ENCODE data around the gene SREBF2. TPM values are rescaled to one million over a fixed set of nuclear protein-coding genes. Genes with fewer than 3 reads are reported as not detected.
A peak's percentile ranks its signal among the peaks of the same experiment; 100 is the strongest.
"Not testable (repeated sequence)": the region's sequence is repeated elsewhere in the genome, so short reads cannot be mapped to it uniquely, and the experiment has no call there.

SREBF2 gene
- polyA plus RNA-seq, 3 donors, result 22.2 to 25.1 (median 24.5) TPM

DNA sequence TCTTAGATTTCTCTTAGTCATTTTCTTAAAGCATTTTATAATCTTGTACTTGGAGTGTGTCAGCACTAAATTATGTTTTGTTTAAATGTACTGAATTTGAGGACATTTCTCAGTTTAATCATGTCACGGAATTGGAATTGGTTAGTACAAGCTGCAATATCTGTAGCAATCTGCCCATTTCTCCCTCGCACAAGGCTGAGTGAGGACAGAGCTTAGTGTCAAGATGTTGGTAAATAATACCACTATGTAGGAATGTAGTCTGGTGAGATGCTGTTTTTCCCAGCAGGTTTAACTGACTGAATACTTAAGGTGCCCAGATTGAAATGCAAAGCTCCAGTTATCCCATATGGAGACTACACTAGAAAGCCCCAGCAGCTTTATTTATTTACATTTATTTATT lies 30.6 kb downstream of the SREBF2 start:
- Histone ChIP-seq H3K9ac (ENCODE audit: insufficient read depth, low read length, poor library complexity, severe bottlenecking) (no peak overlapping the region), H2AFZ (ENCODE audit: insufficient read depth, low read depth, low read length, poor library complexity, severe bottlenecking) (no peak overlapping the region), H3K4me1 (ENCODE audit: control insufficient read depth in 1 of 2, insufficient read depth in 2 of 2, low read length in 2 of 2) (peaks cover 3 to 13% of the 10 kb centered on the region in 2 donors), H3K27me3 (ENCODE audit: control insufficient read depth in 2 of 2, insufficient read depth in 2 of 2, low read length in 2 of 2) (no peaks in the 10 kb centered on the region), H3K36me3 (replicated peaks in 1 of 2; ENCODE audit: control insufficient read depth in 1 of 2, insufficient read depth in 2 of 2, low read length in 2 of 2) (peaks cover 12 to 32% of the 10 kb centered on the region in 2 donors), H3K79me2 (ENCODE audit: insufficient read depth, low read length) (peaks cover 69% of the 10 kb centered on the region), H3K27ac (ENCODE audit: low read depth in 1 of 2, low read length in 2 of 2) (no peak overlapping the region), H4K20me1 (ENCODE audit: insufficient read depth, low read length) (peaks cover 86% of the 10 kb centered on the region), H3K9me3 (replicated peaks in 1 of 2; ENCODE audit: control insufficient read depth in 1 of 2, insufficient read depth in 1 of 2, low read length in 2 of 2) (no peaks in the 10 kb centered on the region), H3K4me3 (replicated peaks in 1 of 3; ENCODE audit: low read depth in 2 of 3, low read length in 3 of 3) (no peak overlapping the region), H3K4me2 (replicated peaks; ENCODE audit: extremely low read depth, low read length, poor library complexity, severe bottlenecking) (no peak overlapping the region)
- Mint-ChIP-seq H3K4me1 (peaks cover 10% of the 10 kb centered on the region), H3K27me3 (ENCODE audit: low read depth in 3 of 3) (peaks cover 0 to 2% (median 1%) of the 10 kb centered on the region in 3 donors), H3K27ac (no peak overlapping the region), H3K36me3 (peaks cover 21 to 36% of the 10 kb centered on the region in 2 donors), H3K4me3 (no peak overlapping the region), H3K9me3 (no peaks in the 10 kb centered on the region)
- DNase-seq, result no peak
- TF ChIP-seq, protein P1, sequence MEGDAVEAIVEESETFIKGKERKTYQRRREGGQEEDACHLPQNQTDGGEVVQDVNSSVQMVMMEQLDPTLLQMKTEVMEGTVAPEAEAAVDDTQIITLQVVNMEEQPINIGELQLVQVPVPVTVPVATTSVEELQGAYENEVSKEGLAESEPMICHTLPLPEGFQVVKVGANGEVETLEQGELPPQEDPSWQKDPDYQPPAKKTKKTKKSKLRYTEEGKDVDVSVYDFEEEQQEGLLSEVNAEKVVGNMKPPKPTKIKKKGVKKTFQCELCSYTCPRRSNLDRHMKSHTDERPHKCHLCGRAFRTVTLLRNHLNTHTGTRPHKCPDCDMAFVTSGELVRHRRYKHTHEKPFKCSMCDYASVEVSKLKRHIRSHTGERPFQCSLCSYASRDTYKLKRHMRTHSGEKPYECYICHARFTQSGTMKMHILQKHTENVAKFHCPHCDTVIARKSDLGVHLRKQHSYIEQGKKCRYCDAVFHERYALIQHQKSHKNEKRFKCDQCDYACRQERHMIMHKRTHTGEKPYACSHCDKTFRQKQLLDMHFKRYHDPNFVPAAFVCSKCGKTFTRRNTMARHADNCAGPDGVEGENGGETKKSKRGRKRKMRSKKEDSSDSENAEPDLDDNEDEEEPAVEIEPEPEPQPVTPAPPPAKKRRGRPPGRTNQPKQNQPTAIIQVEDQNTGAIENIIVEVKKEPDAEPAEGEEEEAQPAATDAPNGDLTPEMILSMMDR (IDR thresholded peaks at IDR 0.05), result no peak
- intact Hi-C loops (cut with micrococcal nuclease), result no loop called here
- 100% methylated on average over 1 of the region's 2 CpGs for WGBS (ENCODE audit: insufficient coverage)

- peak overlapping the region in 1 of 7 donors; percentile 18 for H3K27ac Mint-ChIP-seq
- peaks cover 52 to 87% of the 10 kb centered on the region in 2 donors for H3K36me3 Mint-ChIP-seq
- peaks cover 26% of the 10 kb centered on the region for H3K79me2 ChIP-seq (ENCODE audit: insufficient read depth, low read length)
- peaks cover 0 to 2% (median 0%) of the 10 kb centered on the region in 7 donors for H3K9me3 Mint-ChIP-seq
- H3K4me3 ChIP-seq (replicated peaks in 1 of 3; ENCODE audit: low read depth in 2 of 3, low read length in 3 of 3), result no peak overlapping the region
- intact Hi-C loops (cut with micrococcal nuclease), result no loop called here
- no peak overlapping the region for H3K4me2 ChIP-seq (replicated peaks; ENCODE audit: extremely low read depth, low read length, poor library complexity, severe bottlenecking)
- peaks cover 0 to 3% (median 0%) of the 10 kb centered on the region in 3 donors for H3K27me3 Mint-ChIP-seq (ENCODE audit: low read depth in 3 of 3)
- H2AFZ ChIP-seq (ENCODE audit: insufficient read depth, low read depth, low read length, poor library complexity, severe bottlenecking), result no peak overlapping the region
- no peaks in the 10 kb centered on the region for H3K4me1 ChIP-seq (ENCODE audit: control insufficient read depth in 1 of 2, insufficient read depth in 2 of 2, low read length in 2 of 2)
- no peak for DNase-seq
- no peak overlapping the region for H3K27ac ChIP-seq (ENCODE audit: low read depth in 1 of 2, low read length in 2 of 2)
- H3K9me3 ChIP-seq (replicated peaks in 1 of 2; ENCODE audit: control insufficient read depth in 1 of 2, insufficient read depth in 1 of 2, low read length in 2 of 2), result no peaks in the 10 kb centered on the region
- H3K36me3 ChIP-seq (replicated peaks in 1 of 2; ENCODE audit: control insufficient read depth in 1 of 2, insufficient read depth in 2 of 2, low read length in 2 of 2), result peaks cover 52 to 82% of the 10 kb centered on the region in 2 donors
- TF ChIP-seq, protein P1 (IDR thresholded peaks at IDR 0.05), result no peak
- H3K9ac ChIP-seq (ENCODE audit: insufficient read depth, low read length, poor library complexity, severe bottlenecking), result no peak overlapping the region
- WGBS (ENCODE audit: insufficient coverage), result 95% methylated on average over 10 of the region's 10 CpGs
- no peaks in the 10 kb centered on the region for H3K27me3 ChIP-seq (ENCODE audit: control insufficient read depth in 2 of 2, insufficient read depth in 2 of 2, low read length in 2 of 2)
- no peaks in the 10 kb centered on the region for H3K4me1 Mint-ChIP-seq
- H3K4me3 Mint-ChIP-seq, result no peak overlapping the region
- peaks cover 41% of the 10 kb centered on the region for H4K20me1 ChIP-seq (ENCODE audit: insufficient read depth, low read length)
Measured at GRCh38 chr22:41868556-41868955, 35.7 kb downstream of the SREBF2 start.

- H3K4me3 Mint-ChIP-seq; intact Hi-C loops (cut with micrococcal nuclease); H3K27me3 ChIP-seq (ENCODE audit: control insufficient read depth in 2 of 2, insufficient read depth in 2 of 2, low read length in 2 of 2); H3K4me2 ChIP-seq (replicated peaks; ENCODE audit: extremely low read depth, low read length, poor library complexity, severe bottlenecking); H3K9me3 Mint-ChIP-seq; DNase-seq; H2AFZ ChIP-seq (ENCODE audit: insufficient read depth, low read depth, low read length, poor library complexity, severe bottlenecking); H3K4me1 ChIP-seq (ENCODE audit: control insufficient read depth in 1 of 2, insufficient read depth in 2 of 2, low read length in 2 of 2); H3K9ac ChIP-seq (ENCODE audit: insufficient read depth, low read length, poor library complexity, severe bottlenecking); H3K27ac ChIP-seq (ENCODE audit: low read depth in 1 of 2, low read length in 2 of 2); H3K4me3 ChIP-seq (replicated peaks in 1 of 3; ENCODE audit: low read depth in 2 of 3, low read length in 3 of 3); H3K27me3 Mint-ChIP-seq (ENCODE audit: low read depth in 3 of 3); H3K4me1 Mint-ChIP-seq; H3K9me3 ChIP-seq (replicated peaks in 1 of 2; ENCODE audit: control insufficient read depth in 1 of 2, insufficient read depth in 1 of 2, low read length in 2 of 2): not testable (repeated sequence)
- H3K36me3 Mint-ChIP-seq, result peaks cover 63 to 94% of the 10 kb centered on the region in 2 donors
- WGBS (ENCODE audit: insufficient coverage), result no CpG with 5 or more reads among the region's 1 CpG
- Histone ChIP-seq H3K36me3 (replicated peaks in 1 of 2; ENCODE audit: control insufficient read depth in 1 of 2, insufficient read depth in 2 of 2, low read length in 2 of 2) (peaks cover 65 to 97% of the 10 kb centered on the region in 2 donors), H4K20me1 (ENCODE audit: insufficient read depth, low read length) (peaks cover 33% of the 10 kb centered on the region), H3K79me2 (ENCODE audit: insufficient read depth, low read length) (peaks cover 15% of the 10 kb centered on the region)
- H3K27ac Mint-ChIP-seq, result peak overlapping the region in 1 of 7 donors; percentile 20
Measured at GRCh38 chr22:41870081-41870480, 37.2 kb downstream of the SREBF2 start.

Data from CD14-positive monocyte (primary cell).